K562 (cell line): ENCODE measurements around the gene CUEDC2.

ENCODE experiments used
- JUND ChIP-seq, 2 experiments: IDR thresholded peaks; 2 replicates in 1 of 2; 3 replicates in 1 of 2; pipeline ENCODE4 v1.6.1; 2011; ENCODE audit warnings: borderline replicate concordance in 2 of 2, low read depth in 2 of 2, low read length in 2 of 2, improper control_type of control experiment in 1 of 2, missing biosample characterization in 1 of 2, missing genetic modification characterization in 1 of 2, missing genetic modification reagents in 1 of 2
- POLR2A ChIP-seq: fragments of 450-650 bp; conservative IDR thresholded peaks from 2 replicates; pipeline ENCODE4 v1.6.1; 2016
- RFX5 ChIP-seq: IDR thresholded peaks from 2 replicates; pipeline ENCODE4 v1.6.1; 2011; ENCODE audit warnings: low read depth, mild to moderate bottlenecking, improper control_type of control experiment, low read length
- SMC3 ChIP-seq: conservative IDR thresholded peaks from 2 replicates; pipeline ENCODE4 v1.6.1; 2011; ENCODE audit warnings: low read depth, low read length, improper control_type of control experiment; ENCODE audit not compliant: insufficient read depth
- TSHZ1 ChIP-seq: fragments of 250-450 bp; sonication (Bioruptor Pico); IDR thresholded peaks from 2 replicates; pipeline ENCODE4 v1.4.0; 2020; ENCODE audit warnings: mild to moderate bottlenecking, moderate library complexity
- ZFP36 ChIP-seq: fragments of 150-350 bp; IDR thresholded peaks from 2 replicates; pipeline ENCODE4 v1.6.1; 2018; ENCODE audit warnings: low read length, low read depth; ENCODE audit not compliant: partially characterized antibody
- ZNF143 ChIP-seq: sonication (generic); formaldehyde crosslinking; IDR thresholded peaks from 2 replicates; pipeline ENCODE4 v1.9.0; 2022; ENCODE audit warnings: mild to moderate bottlenecking, missing genetic modification reagents
- ZNF253 ChIP-seq: fragments of 250-450 bp; sonication (Bioruptor Pico); conservative IDR thresholded peaks from 2 replicates; pipeline ENCODE4 v1.6.1; 2021; ENCODE audit warnings: mild to moderate bottlenecking
- TF ChIP-seq, protein P1 (sequence below), 3 experiments: fragments of 200-800 bp in 1 of 3; fragments of 250-450 bp in 1 of 3; fragments of 450-650 bp in 1 of 3; sonication (Bioruptor Pico) in 1 of 3; sonication (Bioruptor generic) in 1 of 3; formaldehyde crosslinking in 1 of 3; IDR thresholded peaks; 2 replicates each; pipeline versions ENCODE4 v1.6.1 to v1.8.0; 2016 to 2022; ENCODE audit warnings: mild to moderate bottlenecking in 2 of 3, missing genetic modification characterization in 2 of 3, missing compliant biosample characterization in 1 of 3, moderate library complexity in 1 of 3

GRCh38 chr10:102412293-102412692 is 20.1 kb downstream of the CUEDC2 start:
- TF ChIP-seq, protein P1, sequence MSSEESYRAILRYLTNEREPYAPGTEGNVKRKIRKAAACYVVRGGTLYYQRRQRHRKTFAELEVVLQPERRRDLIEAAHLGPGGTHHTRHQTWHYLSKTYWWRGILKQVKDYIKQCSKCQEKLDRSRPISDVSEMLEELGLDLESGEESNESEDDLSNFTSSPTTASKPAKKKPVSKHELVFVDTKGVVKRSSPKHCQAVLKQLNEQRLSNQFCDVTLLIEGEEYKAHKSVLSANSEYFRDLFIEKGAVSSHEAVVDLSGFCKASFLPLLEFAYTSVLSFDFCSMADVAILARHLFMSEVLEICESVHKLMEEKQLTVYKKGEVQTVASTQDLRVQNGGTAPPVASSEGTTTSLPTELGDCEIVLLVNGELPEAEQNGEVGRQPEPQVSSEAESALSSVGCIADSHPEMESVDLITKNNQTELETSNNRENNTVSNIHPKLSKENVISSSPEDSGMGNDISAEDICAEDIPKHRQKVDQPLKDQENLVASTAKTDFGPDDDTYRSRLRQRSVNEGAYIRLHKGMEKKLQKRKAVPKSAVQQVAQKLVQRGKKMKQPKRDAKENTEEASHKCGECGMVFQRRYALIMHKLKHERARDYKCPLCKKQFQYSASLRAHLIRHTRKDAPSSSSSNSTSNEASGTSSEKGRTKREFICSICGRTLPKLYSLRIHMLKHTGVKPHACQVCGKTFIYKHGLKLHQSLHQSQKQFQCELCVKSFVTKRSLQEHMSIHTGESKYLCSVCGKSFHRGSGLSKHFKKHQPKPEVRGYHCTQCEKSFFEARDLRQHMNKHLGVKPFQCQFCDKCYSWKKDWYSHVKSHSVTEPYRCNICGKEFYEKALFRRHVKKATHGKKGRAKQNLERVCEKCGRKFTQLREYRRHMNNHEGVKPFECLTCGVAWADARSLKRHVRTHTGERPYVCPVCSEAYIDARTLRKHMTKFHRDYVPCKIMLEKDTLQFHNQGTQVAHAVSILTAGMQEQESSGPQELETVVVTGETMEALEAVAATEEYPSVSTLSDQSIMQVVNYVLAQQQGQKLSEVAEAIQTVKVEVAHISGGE (CRISPR knock-in tag; IDR thresholded peaks at IDR 0.05): no peak
- TF ChIP-seq SMC3 (no peak), ZFP36 (no peak), POLR2A (no peak), RFX5 (no peak), JUND (IDR thresholded peaks at IDR 0.05; ENCODE audit: borderline replicate concordance, low read depth, low read length) (no peak), JUND (tag; IDR thresholded peaks at IDR 0.05; ENCODE audit: borderline replicate concordance, low read depth, low read length) (no peak), ZNF253 (CRISPR knock-in tag) (no peak), TSHZ1 (CRISPR knock-in tag) (no peak), ZNF143 (CRISPR knock-in tag) (no peak)
